ENCODE results near the gene FFAR3.
A peak's percentile ranks its signal among the peaks of the same experiment; 100 is the strongest.

FFAR3 gene

GRCh38 chr19:35332817-35333216 is 25.4 kb upstream of the FFAR3 start:
- Histone ChIP-seq H3K79me2 (ENCODE audit: insufficient read depth, low read length) (peaks cover 3% of the 10 kb centered on the region; the same call in 1 of the 2 replicates), H3K9me3 (ENCODE audit: low read length) (no peaks in the 10 kb centered on the region), H3K9me2 (ENCODE audit: low read depth, low read length) (no peaks in the 10 kb centered on the region), H3K27me3 (ENCODE audit: insufficient read depth, low read length) (no peaks in the 10 kb centered on the region), H3K4me1 (ENCODE audit: insufficient read depth, low read length, severe bottlenecking) (peaks cover 92% of the 10 kb centered on the region), H3F3A (ENCODE audit: insufficient read depth, low read length) (no peaks in the 10 kb centered on the region), H3K4me2 (ENCODE audit: low read length) (peak overlapping the region; percentile 90), H2AFZ (ENCODE audit: low read length) (no peak overlapping the region), H3K9ac (ENCODE audit: low read length) (peak overlapping the region; percentile 57), H3K4me3 (ENCODE audit: low read depth, low read length, poor library complexity, severe bottlenecking) (peak overlapping the region; percentile 95), H4K20me1 (ENCODE audit: insufficient read depth, low read length) (no peaks in the 10 kb centered on the region), H3K36me3 (ENCODE audit: insufficient read depth, low read length) (peaks cover 74% of the 10 kb centered on the region), H3K27ac (ENCODE audit: low read depth, low read length, poor library complexity, severe bottlenecking) (peak overlapping the region; percentile 95)
- TF ChIP-seq EZH2 (IDR thresholded peaks at IDR 0.05; ENCODE audit: borderline replicate concordance, low read length), result no peak
- no peak for TF ChIP-seq CTCF (IDR thresholded peaks at IDR 0.05; ENCODE audit: low read length)

- no peaks in the 10 kb centered on the region for H3K27me3 ChIP-seq (ENCODE audit: insufficient read depth, low read length)
- H3F3A ChIP-seq (ENCODE audit: insufficient read depth, low read length), result no peaks in the 10 kb centered on the region
- no peaks in the 10 kb centered on the region for H4K20me1 ChIP-seq (ENCODE audit: insufficient read depth, low read length)
- H3K79me2 ChIP-seq (ENCODE audit: insufficient read depth, low read length), result peaks cover 3% of the 10 kb centered on the region; the same call in 1 of the 2 replicates
- H3K4me1 ChIP-seq (ENCODE audit: insufficient read depth, low read length, severe bottlenecking), result peaks cover 79% of the 10 kb centered on the region
- peaks cover 85% of the 10 kb centered on the region for H3K36me3 ChIP-seq (ENCODE audit: insufficient read depth, low read length)
- no peaks in the 10 kb centered on the region for H3K9me3 ChIP-seq (ENCODE audit: low read length)
- H3K4me2 ChIP-seq (ENCODE audit: low read length), result peak overlapping the region; percentile 90
- no peaks in the 10 kb centered on the region for H3K9me2 ChIP-seq (ENCODE audit: low read depth, low read length)
- no peak for TF ChIP-seq CTCF (IDR thresholded peaks at IDR 0.05; ENCODE audit: low read length)
- TF ChIP-seq EZH2 (IDR thresholded peaks at IDR 0.05; ENCODE audit: borderline replicate concordance, low read length), result no peak
- peak overlapping the region; percentile 57; the same call in 1 of the 2 replicates for H3K9ac ChIP-seq (ENCODE audit: low read length)
- H3K27ac ChIP-seq (ENCODE audit: low read depth, low read length, poor library complexity, severe bottlenecking), result peak overlapping the region; percentile 95
- peak overlapping the region; percentile 95 for H3K4me3 ChIP-seq (ENCODE audit: low read depth, low read length, poor library complexity, severe bottlenecking)
- no peak overlapping the region for H2AFZ ChIP-seq (ENCODE audit: low read length)
Measured at GRCh38 chr19:35334144-35334753, 24.0 kb upstream of the FFAR3 start.

GRCh38 chr19:35336166-35336955 is 21.9 kb upstream of the FFAR3 start:
- Histone ChIP-seq H3K27ac (ENCODE audit: low read depth, low read length, poor library complexity, severe bottlenecking) (peak overlapping the region; percentile 20), H3K4me2 (ENCODE audit: low read length) (no peak overlapping the region), H3K9me3 (ENCODE audit: low read length) (no peaks in the 10 kb centered on the region), H3K9me2 (ENCODE audit: low read depth, low read length) (no peaks in the 10 kb centered on the region), H3K9ac (ENCODE audit: low read length) (no peak overlapping the region; the same call in 1 of the 2 replicates), H4K20me1 (ENCODE audit: insufficient read depth, low read length) (no peaks in the 10 kb centered on the region), H3K27me3 (ENCODE audit: insufficient read depth, low read length) (no peaks in the 10 kb centered on the region), H3K4me3 (ENCODE audit: low read depth, low read length, poor library complexity, severe bottlenecking) (no peak overlapping the region), H3K36me3 (ENCODE audit: insufficient read depth, low read length) (peaks cover 93% of the 10 kb centered on the region), H3K4me1 (ENCODE audit: insufficient read depth, low read length, severe bottlenecking) (peaks cover 60% of the 10 kb centered on the region), H3F3A (ENCODE audit: insufficient read depth, low read length) (no peaks in the 10 kb centered on the region), H3K79me2 (ENCODE audit: insufficient read depth, low read length) (0 out of 2 replicates have a peak, but pooled peaks cover under 1% of the 10 kb centered on the region), H2AFZ (ENCODE audit: low read length) (no peak overlapping the region)
- TF ChIP-seq EZH2 (IDR thresholded peaks at IDR 0.05; ENCODE audit: borderline replicate concordance, low read length), result no peak

Measured in OCI-LY1 (cell line).